ENCODE measurements around the gene KPNA6. TPM values are rescaled to one million over a fixed set of nuclear protein-coding genes. Genes with fewer than 3 reads are reported as not detected.

Gene KPNA6
- polyA plus RNA-seq, 1 of the 3 experiments (the other 2 are of a cell fraction), result 13.1 TPM

GRCh38 chr1:32219022-32219421, 111.2 kb downstream of the KPNA6 start:
- Histone ChIP-seq H3K9me2 (no peaks in the 10 kb centered on the region), H3K4me3 (ENCODE audit: low read depth in 2 of 2, low read length in 1 of 2) (no peak overlapping the region), H3K4me2 (no peak overlapping the region), H4K20me1 (ENCODE audit: insufficient read depth) (no peaks in the 10 kb centered on the region), H3K4me1 (ENCODE audit: control insufficient read depth in 1 of 2, insufficient read depth in 2 of 2, low read depth in 1 of 2, low read length in 1 of 2) (peaks cover 8 to 18% of the 10 kb centered on the region in 2 experiments; a peak in 3 of 4 replicates), H3K36me3 (replicated peaks in 1 of 2; ENCODE audit: control insufficient read depth in 1 of 2, insufficient read depth in 2 of 2, low read length in 1 of 2) (peaks cover 11 to 31% of the 10 kb centered on the region in 2 experiments), H3F3A (replicated peaks; ENCODE audit: insufficient read depth) (peaks cover 3% of the 10 kb centered on the region), H2AFZ (ENCODE audit: low read depth) (no peak overlapping the region), H3K27me3 (ENCODE audit: insufficient read depth) (no peaks in the 10 kb centered on the region), H3K9ac (no peak overlapping the region), H3K79me2 (ENCODE audit: insufficient read depth) (peaks cover 51% of the 10 kb centered on the region), H3K27ac (ENCODE audit: low read depth in 2 of 2, low read length in 1 of 2) (no peak overlapping the region), H3K9me3 (no peaks in the 10 kb centered on the region)
- DNase-seq, result no peak
- ChIA-PET CTCF (interaction anchor here (0.6 to 1.5 kb wide), 2 partner anchors 29 to 74 kb away, joined by 3 to 6 read pairs; partner anchors contain the start of gene FAM167B), POLR2A (interaction anchor here (0.7 kb wide), 1 partner anchor 106 kb away, joined by 3 read pairs; no protein-coding TSS in a partner anchor)
- WGBS (ENCODE audit: low lambda C conversion rate), result 78% methylated on average over 7 of the region's 7 CpGs
- TF ChIP-seq IRF3 (IDR thresholded peaks at IDR 0.05; ENCODE audit: low read depth, low read length) (no peak), PBX3 (IDR thresholded peaks at IDR 0.05) (no peak), MXI1 (IDR thresholded peaks at IDR 0.05; ENCODE audit: low read depth, low read length) (no peak), TAF1 (IDR thresholded peaks at IDR 0.05; ENCODE audit: borderline replicate concordance, low read depth, low read length) (no peak), RFX5 (IDR thresholded peaks at IDR 0.05; ENCODE audit: low read length) (no peak), YY1 (IDR thresholded peaks at IDR 0.05; ENCODE audit: low read depth) (no peak), FOSL2 (IDR thresholded peaks at IDR 0.05; ENCODE audit: borderline replicate concordance, low read depth) (no peak), RXRA (IDR thresholded peaks at IDR 0.05; ENCODE audit: borderline replicate concordance, low read depth) (no peak), MEF2A (IDR thresholded peaks at IDR 0.05; ENCODE audit: borderline replicate concordance, low read depth) (no peak), MAX (IDR thresholded peaks at IDR 0.05; ENCODE audit: low read depth) (no peak), EZH2phosphoT487 (IDR thresholded peaks at IDR 0.05; ENCODE audit: borderline replicate concordance, low read depth) (no peak), SMC3 (IDR thresholded peaks at IDR 0.05; ENCODE audit: low read depth, low read length) (no peak)

GRCh38 chr1:32220746-32221580, 113.1 kb downstream of the KPNA6 start:
- Histone ChIP-seq H3K27me3 (ENCODE audit: insufficient read depth) (no peaks in the 10 kb centered on the region), H3K9me3 (no peaks in the 10 kb centered on the region), H3K9me2 (no peaks in the 10 kb centered on the region), H3F3A (replicated peaks; ENCODE audit: insufficient read depth) (peaks cover 3% of the 10 kb centered on the region), H3K9ac (peak overlapping the region; percentile 99), H3K27ac (ENCODE audit: low read depth in 2 of 2, low read length in 1 of 2) (peak overlapping the region; percentile 79 to 83; a peak in 2 of 4 replicates), H3K79me2 (ENCODE audit: insufficient read depth) (peaks cover 66% of the 10 kb centered on the region), H3K36me3 (replicated peaks in 1 of 2; ENCODE audit: control insufficient read depth in 1 of 2, insufficient read depth in 2 of 2, low read length in 1 of 2) (peaks cover 24% of the 10 kb centered on the region in 2 experiments), H3K4me2 (peak overlapping the region; percentile 90), H3K4me3 (ENCODE audit: low read depth in 2 of 2, low read length in 1 of 2) (peak overlapping the region; percentile 59 to 79), H2AFZ (ENCODE audit: low read depth) (no peak overlapping the region), H3K4me1 (ENCODE audit: control insufficient read depth in 1 of 2, insufficient read depth in 2 of 2, low read depth in 1 of 2, low read length in 1 of 2) (peaks cover 8 to 17% of the 10 kb centered on the region in 2 experiments; a peak in 3 of 4 replicates), H4K20me1 (ENCODE audit: insufficient read depth) (no peaks in the 10 kb centered on the region)
- ChIA-PET POLR2A (interaction anchor here (1.4 kb wide), 1 partner anchor 8 kb away, joined by 3 read pairs; no protein-coding TSS in a partner anchor), CTCF (interaction anchor here (0.9 to 4.3 kb wide), 3 partner anchors 12 to 27 kb away, joined by 3 to 20 read pairs (median 8); no protein-coding TSS in a partner anchor)
- no peak for DNase-seq
- 78% methylated on average over 4 of the region's 4 CpGs for WGBS (ENCODE audit: low lambda C conversion rate)
- TF ChIP-seq IRF3 (IDR thresholded peaks at IDR 0.05; ENCODE audit: low read depth, low read length) (no peak), NFIC (IDR thresholded peaks at IDR 0.05; ENCODE audit: borderline replicate concordance) (no peak), GABPA (IDR thresholded peaks at IDR 0.05; ENCODE audit: low read depth) (no peak), SIN3A (IDR thresholded peaks at IDR 0.05; ENCODE audit: borderline replicate concordance, low read depth, low read length) (no peak), FOSL2 (IDR thresholded peaks at IDR 0.05; ENCODE audit: borderline replicate concordance, low read depth) (no peak), SMC3 (IDR thresholded peaks at IDR 0.05; ENCODE audit: low read depth, low read length) (no peak), YY1 (IDR thresholded peaks at IDR 0.05; ENCODE audit: low read depth) (no peak), EZH2phosphoT487 (IDR thresholded peaks at IDR 0.05; ENCODE audit: borderline replicate concordance, low read depth) (no peak), ELF1 (IDR thresholded peaks at IDR 0.05) (no peak), FOXJ3 (CRISPR knock-in tag; IDR thresholded peaks at IDR 0.05) (no peak), USF1 (IDR thresholded peaks at IDR 0.05; ENCODE audit: borderline replicate concordance, low read depth) (no peak), USF2 (IDR thresholded peaks at IDR 0.05; ENCODE audit: borderline replicate concordance, low read depth, low read length) (no peak)
